HEK293T (cell line): ENCODE measurements around the gene STH.

ENCODE experiments used
- ARNT ChIP-seq: fragments of 450-650 bp; IDR thresholded peaks from 2 replicates; pipeline ENCODE4 v1.6.1; 2017; ENCODE audit warnings: mild to moderate bottlenecking
- FOXM1 ChIP-seq: fragments of 450-650 bp; IDR thresholded peaks from 2 replicates; pipeline ENCODE4 v1.6.1; 2017; ENCODE audit warnings: mild to moderate bottlenecking, borderline replicate concordance
- LEF1 ChIP-seq: fragments of 450-650 bp; IDR thresholded peaks from 2 replicates; pipeline ENCODE4 v1.6.1; 2017; ENCODE audit warnings: mild to moderate bottlenecking, borderline replicate concordance
- SP1 ChIP-seq: fragments of 450-650 bp; IDR thresholded peaks from 2 replicates; pipeline ENCODE4 v1.6.1; 2017
- TARDBP ChIP-seq: fragments of 450-650 bp; IDR thresholded peaks from 2 replicates; pipeline ENCODE4 v1.6.1; 2016
- ZNF384 ChIP-seq: fragments of 450-650 bp; IDR thresholded peaks from 2 replicates; pipeline ENCODE4 v1.6.1; 2016

- TF ChIP-seq TARDBP (no peak), ZNF384 (no peak), LEF1 (no peak), SP1 (no peak), ARNT (no peak), FOXM1 (no peak)
Measured at GRCh38 chr17:46037722-46038255, 38.7 kb downstream of the STH start.
